IMR-90 (cell line): Measurements from ENCODE around the gene SPATS2L. TPM values are rescaled to one million over a fixed set of nuclear protein-coding genes. Genes with fewer than 3 reads are reported as not detected.

ENCODE experiments used
- ATAC-seq: fragments of 200-7000 bp; cut with Tn5 transposase; 2 replicates; pipeline ENCODE4 v1.9.1; 2020; ENCODE audit warnings: low read depth, mild to moderate bottlenecking, moderate library complexity
- BruUV-seq: library from RNA; stranded (reverse); fragments of 400-500 nt; replicated peaks from 2 replicates; lab custom pipeline; 2021; lab: Mats Ljungman, UMichigan
- CTCF ChIA-PET: fragments of 300-600 bp; formaldehyde crosslinking; extraction: SDS; loops from one replicate; lab custom pipeline; 2021; ENCODE audit warnings: antibody characterized with exemption; lab: Yijun Ruan, JAX
- POLR2A ChIA-PET: fragments of 300-600 bp; sonication (Branson Sonifier 250); formaldehyde crosslinking; loops from one replicate; lab custom pipeline; 2022; ENCODE audit warnings: antibody characterized with exemption; ENCODE audit not compliant: unreplicated experiment; lab: Charles Lee
- DNase-seq: peaks from one replicate; pipeline ENCODE4 v3.0.0; 2013
- H2AFZ ChIP-seq: replicated peaks from 2 replicates; pipeline ENCODE3; 2013; ENCODE audit warnings: low read length, mild to moderate bottlenecking; ENCODE audit not compliant: poor library complexity
- H2AK5ac ChIP-seq: 2 replicates; pipeline ENCODE4 v1.6.1; 2013; ENCODE audit warnings: low read depth, low read length, inconsistent platforms
- H2AK9ac ChIP-seq: replicated peaks from 2 replicates; pipeline ENCODE3; 2013; ENCODE audit warnings: mild to moderate bottlenecking, low read depth, low read length, moderate library complexity; ENCODE audit not compliant: poor library complexity
- H2BK120ac ChIP-seq: 2 replicates; pipeline ENCODE4 v1.6.1; 2013; ENCODE audit warnings: low read depth, low read length, inconsistent platforms
- H2BK15ac ChIP-seq: 3 replicates; pipeline ENCODE4 v1.6.1; 2013; ENCODE audit warnings: low read depth, low read length, inconsistent platforms
- H2BK20ac ChIP-seq: 2 replicates; pipeline ENCODE4 v1.6.1; 2013; ENCODE audit warnings: low read depth, mild to moderate bottlenecking, inconsistent platforms, low read length, moderate library complexity
- H2BK5ac ChIP-seq: 2 replicates; pipeline ENCODE4 v1.6.1; 2013; ENCODE audit warnings: mild to moderate bottlenecking, low read depth, low read length, inconsistent platforms; ENCODE audit not compliant: poor library complexity, severe bottlenecking
- H3K14ac ChIP-seq: replicated peaks from 2 replicates; pipeline ENCODE4 v1.6.1; 2013; ENCODE audit warnings: low read depth, low read length, inconsistent platforms
- H3K18ac ChIP-seq: 2 replicates; pipeline ENCODE4 v1.6.1; 2013; ENCODE audit warnings: low read depth, low read length, control low read depth
- H3K23ac ChIP-seq: 2 replicates; pipeline ENCODE4 v1.6.1; 2013; ENCODE audit warnings: low read depth, low read length, inconsistent platforms
- H3K27ac ChIP-seq: 2 replicates; pipeline ENCODE4 v1.5.1; 2013; ENCODE audit warnings: mild to moderate bottlenecking, control low read depth, low read length; ENCODE audit not compliant: insufficient read depth
- H3K27me3 ChIP-seq: 2 replicates; pipeline ENCODE4 v1.6.1; 2013; ENCODE audit warnings: low read length; ENCODE audit not compliant: control insufficient read depth, insufficient read depth
- H3K36me3 ChIP-seq: 2 replicates; pipeline ENCODE4 v1.6.1; 2013; ENCODE audit warnings: low read length, mixed read lengths; ENCODE audit not compliant: control insufficient read depth, insufficient read depth
- H3K4ac ChIP-seq: 2 replicates; pipeline ENCODE4 v1.6.1; 2013; ENCODE audit warnings: low read depth, low read length, inconsistent platforms
- H3K4me1 ChIP-seq: 2 replicates; pipeline ENCODE4 v1.6.1; 2013; ENCODE audit warnings: low read length, mixed read lengths; ENCODE audit not compliant: control insufficient read depth, insufficient read depth
- H3K4me2 ChIP-seq: 2 replicates; pipeline ENCODE4 v1.6.1; 2013; ENCODE audit warnings: low read depth, mild to moderate bottlenecking, control low read depth, low read length, moderate library complexity
- H3K4me3 ChIP-seq: 2 replicates; pipeline ENCODE4 v1.5.1; 2013; ENCODE audit warnings: low read depth, mild to moderate bottlenecking, control low read depth, low read length, moderate library complexity; ENCODE audit not compliant: insufficient read depth
- H3K56ac ChIP-seq: 2 replicates; pipeline ENCODE4 v1.6.1; 2013; ENCODE audit warnings: low read length, inconsistent platforms; ENCODE audit not compliant: insufficient read depth; ENCODE audit errors: extremely low read depth
- H3K79me1 ChIP-seq, 2 experiments: 2 replicates each; pipeline ENCODE4 v1.6.1; 2013; ENCODE audit warnings: low read length in 2 of 2, inconsistent platforms in 1 of 2, low read depth in 1 of 2
- H3K9ac ChIP-seq: 2 replicates; pipeline ENCODE4 v1.6.1; 2013; ENCODE audit warnings: low read depth, low read length, control low read depth
- H3K9me1 ChIP-seq: 2 replicates; pipeline ENCODE4 v1.6.1; 2013; ENCODE audit warnings: low read length, inconsistent platforms; ENCODE audit not compliant: insufficient read depth
- H3K9me3 ChIP-seq: 2 replicates; pipeline ENCODE4 v1.6.1; 2013; ENCODE audit warnings: low read length; ENCODE audit not compliant: control insufficient read depth, insufficient read depth
- H4K20me1 ChIP-seq: 2 replicates; pipeline ENCODE4 v1.6.1; 2013; ENCODE audit warnings: low read length, inconsistent platforms; ENCODE audit not compliant: insufficient read depth
- H4K5ac ChIP-seq: 2 replicates; pipeline ENCODE4 v1.6.1; 2013; ENCODE audit warnings: mild to moderate bottlenecking, low read depth, low read length, control low read depth
- H4K8ac ChIP-seq, 2 experiments: 2 replicates each; pipeline ENCODE4 v1.6.1; 2013; ENCODE audit warnings: low read depth in 2 of 2, low read length in 2 of 2, control low read depth in 1 of 2, inconsistent platforms in 1 of 2
- H4K91ac ChIP-seq: 2 replicates; pipeline ENCODE4 v1.6.1; 2013; ENCODE audit warnings: low read depth, low read length, inconsistent platforms; ENCODE audit not compliant: insufficient read depth
- CEBPB ChIP-seq: IDR thresholded peaks from 2 replicates; pipeline ENCODE4 v1.6.1; 2012; ENCODE audit warnings: low read depth, low read length, improper control_type of control experiment
- ELK1 ChIP-seq: fragments of 150-350 bp; IDR thresholded peaks from 2 replicates; pipeline ENCODE4 v1.6.1; 2016; ENCODE audit warnings: low read depth, mild to moderate bottlenecking, low read length, moderate library complexity, borderline replicate concordance
- FOS ChIP-seq: fragments of 150-350 bp; IDR thresholded peaks from 2 replicates; pipeline ENCODE4 v1.6.1; 2016; ENCODE audit warnings: low read depth, low read length
- NFE2L2 ChIP-seq: fragments of 150-350 bp; IDR thresholded peaks from 2 replicates; pipeline ENCODE4 v1.6.1; 2016; ENCODE audit warnings: low read depth, mild to moderate bottlenecking, low read length
- WGBS, 2 experiments: methylation state at CpG; one replicate each; pipeline versions ENCODE4 v1.1.5 to v1.1.7; 2013; ENCODE audit warnings: missing lambda C conversion rate in 2 of 2; ENCODE audit not compliant: insufficient read length in 1 of 2; ENCODE audit errors: extremely low coverage in 2 of 2; 5-methylcytosine and 5-hydroxymethylcytosine counted together
- dilution Hi-C: fragments of 300-500 bp; cut with HindIII; formaldehyde crosslinking; loops from one replicate; pipeline ENCODE4 v1.14.3; 2018; ENCODE audit warnings: low sequenced_read_pairs; ENCODE audit not compliant: unreplicated experiment
- in situ Hi-C: fragments of 300-500 bp; cut with MboI; formaldehyde crosslinking; loops from 3 replicates; pipeline ENCODE4 v1.14.3; 2019; ENCODE audit warnings: low sequenced_read_pairs, inconsistent platforms, mixed read lengths
- intact Hi-C: fragments of 100-400 bp; cut with micrococcal nuclease; formaldehyde crosslinking; loops from 2 replicates; pipeline ENCODE4 v1.10.0; 2022
- polyA plus RNA-seq, 3 experiments: library from polyadenylated mRNA; depleted of rRNA; stranded (reverse); fragments of >200 nt; gene quantifications; 2 replicates each; pipeline ENCODE4 v1.2.3, GENCODE V29; 2012; ENCODE audit warnings: low replicate concordance in 1 of 3
- total RNA-seq: library from RNA; depleted of rRNA; stranded (reverse); fragments of >200 nt; gene quantifications from 2 replicates; pipeline ENCODE4 v1.2.3, GENCODE V29; 2012
- TF ChIP-seq, protein P1 (sequence below): conservative IDR thresholded peaks from 2 replicates; pipeline ENCODE4 v1.5.1; 2012; ENCODE audit warnings: mild to moderate bottlenecking, low read depth, low read length, improper control_type of control experiment

SPATS2L gene
- total and polyA plus RNA-seq, 2 of the 4 experiments (the other 2 are of a cell fraction) = 118 to 155 TPM

DNA sequence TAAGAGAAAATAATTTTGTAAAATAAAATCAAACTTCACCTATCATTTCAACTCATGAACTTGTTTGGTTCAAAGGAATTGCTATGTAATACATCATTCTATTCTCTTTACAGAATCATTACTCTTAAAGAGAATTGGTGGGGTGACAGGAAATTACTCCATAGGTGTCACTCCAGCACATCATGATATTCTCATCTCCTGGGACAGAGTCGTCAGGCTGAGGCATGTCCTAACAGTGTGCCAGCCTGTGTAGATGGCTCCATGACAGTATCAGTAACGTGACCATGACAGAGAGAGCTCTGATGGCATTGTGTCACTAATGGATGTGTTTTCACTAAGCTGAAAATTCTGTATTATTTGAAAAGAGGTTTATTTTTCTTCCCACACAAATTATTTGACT, 13.9 kb downstream of the SPATS2L start:
- Histone ChIP-seq H2AK9ac (no peak overlapping the region), H3K56ac (no peak overlapping the region), H2AFZ (no peak overlapping the region), H2BK15ac (peak overlapping the region; percentile 58; the same call in 2 of the 3 replicates), H4K91ac (peak overlapping the region; percentile 16; the same call in 1 of the 2 replicates), H3K9me3 (no peaks in the 10 kb centered on the region), H4K8ac (peak overlapping the region in 1 of 2 experiments; percentile 20; a peak in 2 of 4 replicates), H2BK5ac (peak overlapping the region; percentile 48), H3K27me3 (no peaks in the 10 kb centered on the region), H3K36me3 (peaks cover 4% of the 10 kb centered on the region), H2AK5ac (peak overlapping the region; percentile 80), H2BK20ac (peak overlapping the region; percentile 7; the same call in 1 of the 2 replicates), H3K79me1 (peaks cover 13 to 52% of the 10 kb centered on the region in 2 experiments), H3K9ac (no peak overlapping the region), H3K23ac (peak overlapping the region; percentile 6; the same call in 1 of the 2 replicates), H3K4ac (peak overlapping the region; percentile 39), H3K4me3 (no peak overlapping the region), H4K5ac (peak overlapping the region; percentile 62), H3K4me2 (peak overlapping the region; percentile 65), H3K14ac (peak overlapping the region; percentile 20), H4K20me1 (peaks cover 75% of the 10 kb centered on the region), H3K18ac (peak overlapping the region; percentile 64), H3K4me1 (peaks cover 24% of the 10 kb centered on the region), H3K9me1 (peaks cover 19% of the 10 kb centered on the region), H2BK120ac (peak overlapping the region; percentile 35), H3K27ac (peak overlapping the region; percentile 74)
- ChIA-PET CTCF (interaction anchor here (1.2 kb wide), 1 partner anchor 17 kb away, joined by 3 read pairs; no protein-coding TSS in a partner anchor), POLR2A (no interaction called here)
- TF ChIP-seq FOS (no peak), ELK1 (no peak), CEBPB (no peak), NFE2L2 (no peak)
- TF ChIP-seq, protein P1, sequence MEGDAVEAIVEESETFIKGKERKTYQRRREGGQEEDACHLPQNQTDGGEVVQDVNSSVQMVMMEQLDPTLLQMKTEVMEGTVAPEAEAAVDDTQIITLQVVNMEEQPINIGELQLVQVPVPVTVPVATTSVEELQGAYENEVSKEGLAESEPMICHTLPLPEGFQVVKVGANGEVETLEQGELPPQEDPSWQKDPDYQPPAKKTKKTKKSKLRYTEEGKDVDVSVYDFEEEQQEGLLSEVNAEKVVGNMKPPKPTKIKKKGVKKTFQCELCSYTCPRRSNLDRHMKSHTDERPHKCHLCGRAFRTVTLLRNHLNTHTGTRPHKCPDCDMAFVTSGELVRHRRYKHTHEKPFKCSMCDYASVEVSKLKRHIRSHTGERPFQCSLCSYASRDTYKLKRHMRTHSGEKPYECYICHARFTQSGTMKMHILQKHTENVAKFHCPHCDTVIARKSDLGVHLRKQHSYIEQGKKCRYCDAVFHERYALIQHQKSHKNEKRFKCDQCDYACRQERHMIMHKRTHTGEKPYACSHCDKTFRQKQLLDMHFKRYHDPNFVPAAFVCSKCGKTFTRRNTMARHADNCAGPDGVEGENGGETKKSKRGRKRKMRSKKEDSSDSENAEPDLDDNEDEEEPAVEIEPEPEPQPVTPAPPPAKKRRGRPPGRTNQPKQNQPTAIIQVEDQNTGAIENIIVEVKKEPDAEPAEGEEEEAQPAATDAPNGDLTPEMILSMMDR = no peak
- intact Hi-C loops = no loop called here
- DNase-seq = no peak
- in situ Hi-C loops = no loop called here
- no CpG with 5 or more reads among the region's 2 CpGs for WGBS, 2 experiments
- ATAC-seq = no peak
- no TSS peak for BruUV-seq
- dilution Hi-C loops = no loop called here
